Measurements from ENCODE around the gene MYLK.
"Not testable (repeated sequence)": the region's sequence is repeated elsewhere in the genome, so short reads cannot be mapped to it uniquely, and the experiment has no call there.

MYLK gene

DNA sequence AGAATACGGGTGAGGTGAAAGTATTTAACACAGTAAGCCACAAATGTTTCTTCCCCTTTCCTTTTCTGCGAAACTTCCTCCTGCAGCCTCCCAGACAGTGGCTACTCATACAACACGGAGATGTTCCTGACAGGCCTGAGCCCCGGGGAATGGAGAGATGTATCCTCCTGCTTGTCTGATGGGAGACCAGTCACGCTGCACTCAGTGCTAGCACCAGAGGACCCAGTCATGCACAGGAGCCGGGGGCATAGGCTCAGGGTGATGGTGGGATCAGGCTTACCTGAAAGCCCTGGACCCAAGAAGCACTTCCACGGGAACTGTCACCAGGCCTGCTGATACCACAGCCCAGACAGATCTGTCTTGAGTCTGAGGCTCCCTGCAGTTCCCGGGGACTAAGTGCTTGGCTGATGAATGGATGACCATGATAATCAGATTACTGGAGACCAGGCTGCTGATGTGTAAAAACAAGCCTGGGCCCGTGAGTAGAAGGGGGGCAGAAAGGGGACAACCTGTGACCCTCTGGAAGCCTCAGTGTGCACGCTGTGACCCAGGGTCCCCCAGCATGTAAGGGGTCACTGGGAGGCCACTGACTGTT lies 162.9 kb downstream of the MYLK start:
- H3K9ac ChIP-seq (ENCODE audit: low read length); H3K4me3 ChIP-seq (ENCODE audit: low read length); H3K36me3 ChIP-seq (ENCODE audit: control insufficient read depth, insufficient read depth, low read length); H3K9me3 ChIP-seq (ENCODE audit: control insufficient read depth, low read length); H3K27me3 ChIP-seq (ENCODE audit: control insufficient read depth, insufficient read depth, low read length); H3K4me1 ChIP-seq (ENCODE audit: control insufficient read depth, insufficient read depth, low read length): not testable (repeated sequence)

DNA sequence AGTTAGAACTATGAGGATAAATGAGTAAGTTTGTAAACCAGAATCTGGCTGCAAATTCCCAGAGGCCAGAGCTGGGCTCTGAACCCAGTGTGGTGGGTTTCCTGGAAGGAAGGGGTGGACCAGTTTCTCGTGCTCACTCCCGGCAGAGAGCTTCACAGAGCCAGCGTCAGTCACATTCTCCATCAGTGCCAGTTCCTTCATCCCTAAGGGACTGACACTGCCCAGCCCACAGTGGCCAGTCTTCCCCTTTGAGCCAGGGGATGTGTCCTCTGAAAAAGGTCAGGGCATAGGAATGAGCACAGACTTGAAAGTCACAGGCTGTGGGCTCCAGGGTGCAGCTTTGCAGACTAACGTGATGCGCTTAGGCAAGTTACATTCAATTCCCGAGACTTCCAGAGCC lies 163.5 kb downstream of the MYLK start:
- Histone ChIP-seq H3K36me3 (ENCODE audit: control insufficient read depth, insufficient read depth, low read length) (no peaks in the 10 kb centered on the region), H3K9me3 (ENCODE audit: control insufficient read depth, low read length) (no peaks in the 10 kb centered on the region), H3K4me3 (ENCODE audit: low read length) (no peak overlapping the region), H3K4me1 (ENCODE audit: control insufficient read depth, insufficient read depth, low read length) (peaks cover 7% of the 10 kb centered on the region), H3K9ac (ENCODE audit: low read length) (no peak overlapping the region), H3K27me3 (ENCODE audit: control insufficient read depth, insufficient read depth, low read length) (no peaks in the 10 kb centered on the region)

GRCh38 chr3:123719862-123720453 lies 164.2 kb downstream of the MYLK start:
- no peak overlapping the region for H3K9ac ChIP-seq (ENCODE audit: low read length)
- H3K4me1 ChIP-seq (ENCODE audit: control insufficient read depth, insufficient read depth, low read length), result peaks cover 7% of the 10 kb centered on the region
- H3K4me3 ChIP-seq (ENCODE audit: low read length), result no peak overlapping the region
- H3K27me3 ChIP-seq (ENCODE audit: control insufficient read depth, insufficient read depth, low read length), result no peaks in the 10 kb centered on the region
- H3K36me3 ChIP-seq (ENCODE audit: control insufficient read depth, insufficient read depth, low read length), result no peaks in the 10 kb centered on the region
- H3K9me3 ChIP-seq (ENCODE audit: control insufficient read depth, low read length), result no peaks in the 10 kb centered on the region

DNA sequence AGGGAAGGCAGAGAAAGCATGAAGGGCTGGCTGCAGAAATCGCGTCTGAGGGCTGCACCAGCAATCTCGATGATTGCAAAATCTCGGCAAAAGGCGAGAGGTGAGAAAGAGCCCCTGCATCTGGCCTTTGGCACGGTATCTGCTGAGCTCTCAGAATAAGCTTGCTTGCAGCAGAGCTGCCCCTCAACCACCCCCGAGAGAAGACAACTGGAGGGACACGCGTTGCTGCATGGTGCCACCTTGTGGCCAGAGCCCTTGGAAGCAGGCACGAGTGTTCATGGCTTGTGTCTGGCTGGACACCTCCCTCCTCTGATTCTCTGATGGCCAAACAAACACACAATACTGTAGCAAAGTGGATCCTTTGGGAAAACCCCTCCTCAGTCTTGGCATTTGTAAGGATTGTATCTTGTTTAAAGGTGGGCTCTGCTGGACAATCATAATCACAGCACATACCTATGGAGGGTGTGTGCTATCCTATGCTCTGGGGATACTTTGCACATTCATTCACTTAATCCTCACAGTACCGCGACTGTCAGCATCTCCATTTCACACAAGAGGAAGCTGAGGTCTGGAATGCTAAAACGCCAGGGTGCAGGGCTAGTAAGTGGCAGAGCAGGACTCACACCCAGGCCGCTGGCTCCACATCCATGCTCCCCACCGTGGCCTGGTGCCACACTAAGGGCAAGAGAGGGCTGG lies 164.9 kb downstream of the MYLK start:
- not testable (repeated sequence) for H3K4me3 ChIP-seq (ENCODE audit: low read length); H3K9ac ChIP-seq (ENCODE audit: low read length); H3K27me3 ChIP-seq (ENCODE audit: control insufficient read depth, insufficient read depth, low read length); H3K36me3 ChIP-seq (ENCODE audit: control insufficient read depth, insufficient read depth, low read length); H3K4me1 ChIP-seq (ENCODE audit: control insufficient read depth, insufficient read depth, low read length); H3K9me3 ChIP-seq (ENCODE audit: control insufficient read depth, low read length)

DNA sequence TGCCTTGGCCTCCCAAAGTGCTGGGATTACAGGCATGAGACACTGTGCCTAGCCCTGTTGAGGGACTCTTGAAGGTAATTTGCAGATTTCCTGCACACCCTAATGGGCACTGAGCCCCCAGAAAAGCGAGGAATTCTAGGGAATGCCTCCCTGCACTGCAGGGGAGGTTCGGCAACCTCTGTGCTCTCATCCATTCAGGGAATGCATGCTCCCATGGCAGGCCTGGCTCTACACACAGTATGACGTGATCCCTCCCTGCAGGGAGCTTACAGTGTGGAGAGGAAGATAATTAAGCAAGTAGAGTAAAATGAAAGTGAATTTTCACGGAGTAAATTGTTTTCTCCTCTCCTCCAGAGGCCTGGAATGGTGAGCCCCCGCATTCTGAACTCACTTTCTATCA lies 166.0 kb downstream of the MYLK start:
- H3K4me1 ChIP-seq (ENCODE audit: control insufficient read depth, insufficient read depth, low read length), result no peaks in the 10 kb centered on the region
- H3K9ac ChIP-seq (ENCODE audit: low read length), result no peak overlapping the region

DNA sequence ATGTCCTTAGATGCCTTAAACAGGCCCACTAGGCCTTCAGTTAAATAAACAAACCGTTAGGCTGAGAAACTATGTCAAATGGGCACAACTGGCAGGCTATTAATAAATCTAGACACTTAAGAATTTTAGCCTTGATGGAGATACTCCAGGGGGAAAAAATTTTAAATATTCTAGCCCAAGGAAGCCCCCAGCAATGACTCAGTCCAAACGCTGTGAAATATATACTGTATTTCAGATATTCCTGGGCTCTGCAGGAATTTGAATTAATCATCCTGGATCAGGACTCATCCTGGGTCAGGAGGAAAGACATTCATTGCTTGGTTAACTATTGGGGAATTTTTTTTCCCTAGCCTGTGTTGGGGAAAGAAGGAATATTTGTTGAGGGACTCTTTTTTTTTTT lies 166.7 kb downstream of the MYLK start:
- H3K36me3 ChIP-seq (ENCODE audit: control insufficient read depth, insufficient read depth, low read length); H3K9me3 ChIP-seq (ENCODE audit: control insufficient read depth, low read length); H3K27me3 ChIP-seq (ENCODE audit: control insufficient read depth, insufficient read depth, low read length); H3K4me3 ChIP-seq (ENCODE audit: low read length); H3K9ac ChIP-seq (ENCODE audit: low read length); H3K4me1 ChIP-seq (ENCODE audit: control insufficient read depth, insufficient read depth, low read length): not testable (repeated sequence)

More for the DNA sequence above, 166.0 kb downstream of the MYLK start:
- Histone ChIP-seq H3K4me3 (ENCODE audit: low read length) (no peak overlapping the region), H3K36me3 (ENCODE audit: control insufficient read depth, insufficient read depth, low read length) (no peaks in the 10 kb centered on the region), H3K9me3 (ENCODE audit: control insufficient read depth, low read length) (no peaks in the 10 kb centered on the region), H3K27me3 (ENCODE audit: control insufficient read depth, insufficient read depth, low read length) (no peaks in the 10 kb centered on the region)

- no peak overlapping the region for H3K9ac ChIP-seq (ENCODE audit: low read length)
- no peaks in the 10 kb centered on the region for H3K9me3 ChIP-seq (ENCODE audit: control insufficient read depth, low read length)
- no peak overlapping the region for H3K4me3 ChIP-seq (ENCODE audit: low read length)
- no peaks in the 10 kb centered on the region for H3K36me3 ChIP-seq (ENCODE audit: control insufficient read depth, insufficient read depth, low read length)
- H3K4me1 ChIP-seq (ENCODE audit: control insufficient read depth, insufficient read depth, low read length), result no peaks in the 10 kb centered on the region
- H3K27me3 ChIP-seq (ENCODE audit: control insufficient read depth, insufficient read depth, low read length), result no peaks in the 10 kb centered on the region
These were observed 167.7 kb downstream of the MYLK start for GRCh38 chr3:123716411-123716810.

DNA sequence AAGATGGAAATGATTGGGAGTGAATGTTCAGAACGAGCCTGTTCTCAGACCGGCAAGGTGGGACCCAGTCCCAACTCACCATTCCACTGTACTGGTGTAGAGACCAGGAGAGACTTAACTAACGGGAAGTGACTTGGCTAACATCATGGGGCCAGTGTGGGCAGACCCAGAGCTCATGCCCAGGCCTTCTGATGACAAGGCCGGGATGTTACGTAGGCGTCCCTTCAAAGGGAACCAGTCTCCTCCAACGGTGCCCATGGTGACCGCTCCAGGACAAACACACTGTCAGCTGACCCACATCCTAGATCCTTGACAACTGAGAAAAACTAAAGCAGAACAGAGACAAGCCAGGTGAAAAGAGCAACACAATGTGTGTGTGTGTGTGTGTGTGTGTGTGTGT lies 170.9 kb downstream of the MYLK start:
- Histone ChIP-seq H3K4me1 (ENCODE audit: control insufficient read depth, insufficient read depth, low read length) (no peaks in the 10 kb centered on the region), H3K9ac (ENCODE audit: low read length) (no peak overlapping the region), H3K36me3 (ENCODE audit: control insufficient read depth, insufficient read depth, low read length) (no peaks in the 10 kb centered on the region), H3K27me3 (ENCODE audit: control insufficient read depth, insufficient read depth, low read length) (no peaks in the 10 kb centered on the region), H3K9me3 (ENCODE audit: control insufficient read depth, low read length) (no peaks in the 10 kb centered on the region), H3K4me3 (ENCODE audit: low read length) (no peak overlapping the region)

DNA sequence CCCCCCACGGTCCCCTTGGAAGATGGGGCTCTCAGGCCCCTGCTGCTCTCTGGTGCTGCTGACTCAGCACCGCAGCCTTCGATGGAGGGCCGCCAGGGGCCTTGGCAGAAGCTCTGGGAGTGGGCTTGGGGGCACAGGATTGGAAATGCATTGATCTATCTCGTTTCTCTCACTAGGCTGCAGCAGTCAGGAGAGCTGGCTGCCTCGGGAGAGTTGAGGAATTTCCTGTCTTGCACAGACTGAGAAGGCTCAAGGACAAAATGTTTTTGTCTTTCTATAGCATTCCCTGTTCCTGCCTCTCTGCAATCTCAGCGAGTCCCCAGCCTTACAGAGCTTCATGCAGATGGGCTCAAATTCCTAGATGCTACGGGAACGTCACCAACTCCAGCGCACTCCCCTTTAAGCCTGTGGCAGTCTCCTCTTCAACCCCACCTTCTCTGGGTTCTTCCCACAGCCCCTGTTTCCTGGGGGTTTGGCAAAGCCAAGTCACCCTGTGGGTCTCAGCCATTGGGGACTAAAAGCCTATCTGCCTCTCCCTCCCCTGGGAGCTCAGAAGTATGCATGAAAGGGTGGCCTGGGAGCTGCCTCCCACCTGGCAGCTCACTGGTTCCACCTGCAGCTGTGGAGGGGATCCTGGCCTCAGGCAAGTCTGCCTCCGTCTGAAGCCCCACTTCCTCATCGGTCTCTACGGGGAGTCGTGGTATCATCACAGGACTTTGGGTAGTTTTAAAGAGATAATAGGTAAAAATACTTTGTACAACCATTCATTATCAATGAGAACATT lies 171.9 kb downstream of the MYLK start:
- no peak overlapping the region for H3K4me3 ChIP-seq (ENCODE audit: low read length)
- H3K9me3 ChIP-seq (ENCODE audit: control insufficient read depth, low read length), result no peaks in the 10 kb centered on the region
- no peaks in the 10 kb centered on the region for H3K36me3 ChIP-seq (ENCODE audit: control insufficient read depth, insufficient read depth, low read length)
- H3K9ac ChIP-seq (ENCODE audit: low read length), result no peak overlapping the region
- no peaks in the 10 kb centered on the region for H3K4me1 ChIP-seq (ENCODE audit: control insufficient read depth, insufficient read depth, low read length)
- H3K27me3 ChIP-seq (ENCODE audit: control insufficient read depth, insufficient read depth, low read length), result no peaks in the 10 kb centered on the region

GRCh38 chr3:123711356-123711755 lies 172.8 kb downstream of the MYLK start:
- Histone ChIP-seq H3K9me3 (ENCODE audit: control insufficient read depth, low read length) (no peaks in the 10 kb centered on the region), H3K36me3 (ENCODE audit: control insufficient read depth, insufficient read depth, low read length) (no peaks in the 10 kb centered on the region), H3K4me1 (ENCODE audit: control insufficient read depth, insufficient read depth, low read length) (no peaks in the 10 kb centered on the region), H3K4me3 (ENCODE audit: low read length) (no peak overlapping the region), H3K9ac (ENCODE audit: low read length) (no peak overlapping the region), H3K27me3 (ENCODE audit: control insufficient read depth, insufficient read depth, low read length) (no peaks in the 10 kb centered on the region)

DNA sequence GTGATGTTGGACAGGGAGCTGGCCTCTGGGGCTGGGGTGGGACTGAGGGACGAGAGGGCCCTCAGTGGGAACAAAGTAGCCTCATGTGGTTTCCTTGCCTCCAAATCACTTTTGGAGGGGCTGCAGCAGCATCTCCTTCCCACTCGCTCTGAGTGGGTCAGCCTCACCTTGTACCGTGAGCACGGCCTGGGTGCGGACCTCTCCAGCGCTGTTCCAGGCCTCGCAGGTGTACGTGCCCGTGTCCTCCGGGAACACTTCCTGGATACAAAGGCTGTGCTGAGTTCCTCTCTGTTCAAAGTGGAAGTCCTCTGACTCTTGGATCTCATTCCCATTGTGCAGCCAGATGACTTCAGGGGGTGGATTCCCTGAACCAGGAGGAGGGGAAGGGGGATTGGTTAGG lies 175.6 kb downstream of the MYLK start:
- H3K9ac ChIP-seq (ENCODE audit: low read length), result no peak overlapping the region
- no peaks in the 10 kb centered on the region for H3K4me1 ChIP-seq (ENCODE audit: control insufficient read depth, insufficient read depth, low read length)
- no peak overlapping the region for H3K4me3 ChIP-seq (ENCODE audit: low read length)
- no peaks in the 10 kb centered on the region for H3K27me3 ChIP-seq (ENCODE audit: control insufficient read depth, insufficient read depth, low read length)
- no peaks in the 10 kb centered on the region for H3K36me3 ChIP-seq (ENCODE audit: control insufficient read depth, insufficient read depth, low read length)
- no peaks in the 10 kb centered on the region for H3K9me3 ChIP-seq (ENCODE audit: control insufficient read depth, low read length)

DNA sequence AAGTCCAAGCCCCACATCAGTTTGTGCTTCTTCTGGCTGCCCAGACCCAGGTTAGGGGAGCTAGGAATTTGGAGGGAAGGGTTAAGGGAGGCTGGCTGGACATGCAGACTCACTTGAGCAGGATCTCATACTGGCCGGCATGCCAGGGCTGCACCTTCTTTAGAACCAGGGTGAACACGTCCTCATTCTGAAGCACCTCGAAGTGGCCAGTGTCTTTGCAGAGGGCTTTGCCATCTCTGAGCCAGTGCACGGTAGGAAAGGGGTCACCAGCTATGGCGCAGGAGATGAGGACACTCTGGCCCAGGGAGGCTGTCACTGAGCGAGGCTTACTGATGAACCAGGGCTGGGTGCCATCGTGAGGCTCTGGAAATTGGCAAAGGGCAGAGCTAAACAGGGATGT lies 176.5 kb downstream of the MYLK start:
- H3K27me3 ChIP-seq (ENCODE audit: control insufficient read depth, insufficient read depth, low read length); H3K4me1 ChIP-seq (ENCODE audit: control insufficient read depth, insufficient read depth, low read length); H3K9ac ChIP-seq (ENCODE audit: low read length); H3K9me3 ChIP-seq (ENCODE audit: control insufficient read depth, low read length); H3K36me3 ChIP-seq (ENCODE audit: control insufficient read depth, insufficient read depth, low read length); H3K4me3 ChIP-seq (ENCODE audit: low read length): not testable (repeated sequence)
